ENCODE data around the gene CTSE. TPM values are rescaled to one million over a fixed set of nuclear protein-coding genes. Genes with fewer than 3 reads are reported as not detected.

CTSE gene
- total and polyA plus RNA-seq, 2 of the 13 experiments (the other 11 are each of a cell fraction or from before 2014, with no cell fraction given), result 0.50 to 0.69 TPM

- Histone ChIP-seq H3K36me3 (replicated peaks in 1 of 2; ENCODE audit: control insufficient read depth in 1 of 2, insufficient read depth in 2 of 2, low read length in 2 of 2) (no peaks in the 10 kb centered on the region), H3K9ac (ENCODE audit: insufficient read depth, low read depth, low read length) (no peak overlapping the region), H3K4me1 (ENCODE audit: insufficient read depth, low read length) (no peaks in the 10 kb centered on the region), H3K27ac (ENCODE audit: extremely low read length, insufficient read depth, low read length) (no peak overlapping the region), H2AFZ (ENCODE audit: low read length) (no peak overlapping the region), H3K4me2 (ENCODE audit: low read depth, low read length) (no peak overlapping the region), H4K20me1 (ENCODE audit: insufficient read depth, low read length) (no peaks in the 10 kb centered on the region), H3K9me3 (ENCODE audit: low read length) (no peaks in the 10 kb centered on the region), H3K79me2 (ENCODE audit: insufficient read depth, low read length) (no peaks in the 10 kb centered on the region), H3K4me3 (replicated peaks in 1 of 3; ENCODE audit: insufficient read depth in 1 of 3, low read depth in 2 of 3, low read length in 3 of 3) (no peak overlapping the region), H3K27me3 (ENCODE audit: control insufficient read depth in 1 of 2, insufficient read depth in 2 of 2, low read length in 2 of 2) (peaks cover 2 to 60% of the 10 kb centered on the region in 2 experiments; a peak in 3 of 5 replicates)
- in situ Hi-C loops (cut with HindIII; ENCODE audit: extremely low pct_ligation_motif_present, low pct_unique_long_range_greater_than_20kb) (no loop called here), intact Hi-C loops (cut with micrococcal nuclease; ENCODE audit: unreplicated experiment) (no loop called here)
- ATAC-seq (no peak), FAIRE-seq (no peak), DNase-seq (ENCODE audit: low spot score) (no peak)
- POLR2A ChIA-PET, result no interaction called here
- CTCF ChIA-PET (ENCODE audit: low intra/inter-chr PET ratio, low total read pairs), result no interaction called here
- 6% methylated on average over 3 of the region's 6 CpGs for WGBS (ENCODE audit: low lambda C conversion rate)
- BruUV-seq (replicated peaks), result no TSS peak
- TF ChIP-seq RXRB (CRISPR knock-in tag; IDR thresholded peaks at IDR 0.05; ENCODE audit: borderline replicate concordance) (no peak), ZNF232 (CRISPR knock-in tag; IDR thresholded peaks at IDR 0.05; ENCODE audit: borderline replicate concordance) (no peak), ZNF138 (CRISPR knock-in tag; IDR thresholded peaks at IDR 0.05; ENCODE audit: low read depth) (no peak), DPF2 (CRISPR knock-in tag; IDR thresholded peaks at IDR 0.05; ENCODE audit: borderline replicate concordance, low read depth) (no peak), ZSCAN12 (CRISPR knock-in tag; IDR thresholded peaks at IDR 0.05) (no peak), ARNT (IDR thresholded peaks at IDR 0.05) (no peak), SMARCE1 (IDR thresholded peaks at IDR 0.05; ENCODE audit: borderline replicate concordance) (no peak), ZFP1 (CRISPR knock-in tag; IDR thresholded peaks at IDR 0.05) (no peak), DNMT3B (CRISPR knock-in tag; conservative IDR thresholded peaks at IDR 0.05) (no peak), TFDP2 (CRISPR knock-in tag; IDR thresholded peaks at IDR 0.05) (no peak), MTA3 (CRISPR knock-in tag; IDR thresholded peaks at IDR 0.05) (no peak), PHF8 (CRISPR knock-in tag; IDR thresholded peaks at IDR 0.05) (no peak), ZNF292 (CRISPR knock-in tag; IDR thresholded peaks at IDR 0.05; ENCODE audit: borderline replicate concordance, low read depth) (no peak), ZMYM2 (CRISPR knock-in tag; IDR thresholded peaks at IDR 0.05) (no peak), CTCF (CRISPR knock-in tag; IDR thresholded peaks at IDR 0.05) (no peak), ZNF280D (CRISPR knock-in tag; IDR thresholded peaks at IDR 0.05) (no peak), ZNF335 (CRISPR knock-in tag; IDR thresholded peaks at IDR 0.05) (no peak)
Measured at GRCh38 chr1:205962821-205963221, 60.9 kb downstream of the CTSE start.

Data from HepG2 (cell line).